Ovary (tissue), 9 donors: ENCODE data around the gene CPN2. TPM values are rescaled to one million over a fixed set of nuclear protein-coding genes. Genes with fewer than 3 reads are reported as not detected.

ENCODE experiments used
- DNase-seq, 5 donors: peaks; one replicate each; pipeline ENCODE4 v3.0.0-alpha.2; 2019 to 2020
- H3K27ac ChIP-seq, 2 donors: fragments of 200-600 bp; one replicate each; pipeline versions ENCODE4 v1.5.1 to v1.8.0; 2019 to 2022
- H3K27me3 ChIP-seq: fragments of 200-600 bp; one replicate; pipeline ENCODE4 v1.8.0; 2022
- H3K36me3 ChIP-seq: fragments of 200-600 bp; sonication (generic); one replicate; pipeline ENCODE4 v1.5.1; 2019
- H3K4me1 ChIP-seq: one replicate; pipeline ENCODE4 v1.8.1; 2013; ENCODE audit warnings: mild to moderate bottlenecking, moderate library complexity; ENCODE audit not compliant: insufficient read depth
- H3K4me3 ChIP-seq: fragments of 200-600 bp; sonication (generic); one replicate; pipeline ENCODE4 v1.5.1; 2017
- H3K9me3 ChIP-seq, 2 donors: fragments of 200-600 bp in 1 of 2; sonication (generic) in 1 of 2; one replicate each; pipeline versions ENCODE4 v1.5.1 to v1.8.1; 2013 to 2019; ENCODE audit warnings: mild to moderate bottlenecking in 1 of 2, moderate library complexity in 1 of 2
- CTCF ChIP-seq, 3 donors: fragments of 450-650 bp in 2 of 3; fragments of 200-600 bp in 1 of 3; IDR thresholded peaks; one replicate each; pipeline versions ENCODE4 v1.5.1 to v1.8.0; 2016 to 2022; ENCODE audit warnings: antibody characterized with exemption in 3 of 3, mild to moderate bottlenecking in 1 of 3
- EP300 ChIP-seq: sonication (generic); formaldehyde crosslinking; IDR thresholded peaks from one replicate; pipeline ENCODE4 v1.6.1; 2017; ENCODE audit warnings: antibody characterized with exemption
- POLR2A ChIP-seq: fragments of 450-650 bp; IDR thresholded peaks from one replicate; pipeline ENCODE4 v1.6.1; 2017; ENCODE audit warnings: antibody characterized with exemption, mild to moderate bottlenecking, moderate library complexity
- WGBS, 3 donors: extraction: QIAGEN DNeasy Blood & Tissue Kit in 1 of 3; methylation state at CpG; one replicate each; pipeline versions ENCODE4 v1.1.5 to v1.1.7; 2013 to 2017; 5-methylcytosine and 5-hydroxymethylcytosine counted together
- intact Hi-C, 4 donors: fragments of 100-400 bp; cut with DNase I; formaldehyde crosslinking; loops; one replicate each; pipeline versions ENCODE4 v1.11.0 to v1.15.1; 2022 to 2023
- polyA plus RNA-seq, 2 donors: library from polyadenylated mRNA; stranded (reverse); fragments of 200-250 nt in 1 of 2; fragments of 350-450 nt in 1 of 2; fragmentation: Illumina TruSeq in 1 of 2; extraction: RNeasy Lipid Tissue Mini Kit (QIAGEN cat#74804) in 1 of 2; gene quantifications; one replicate each; pipeline ENCODE4 v1.2.3, GENCODE V29; 2013 to 2014
- total RNA-seq, 7 donors: library from RNA; depleted of rRNA in 2 of 7; stranded (reverse); fragments of >200 nt in 2 of 7; fragmentation: NEBNext Ultra II Directional in 3 of 7; extraction: Animal tissue kit (Norgen Biotek cat#: 25700) in 3 of 7; gene quantifications; one replicate each; pipeline versions ENCODE4 v1.1.0 to v1.2.4, GENCODE V29; 2016 to 2023
- donor health status: DM: no; HTN: no; CAD: no; lungs with moderate emphysema.
- donor health status: DM: no; HTN: no; CAD: no.
- donor health status: Bipolar disorder and iron deficiency.
- donor health status: DM: yes; HTN: yes; CAD: no.
- donor health status: DM: no; HTN: no; CAD: no.
- donor health status: DM: yes; HTN: yes; CAD: no.

Gene CPN2
- total and polyA plus RNA-seq, 9 donors: 0.18 to 1.6 TPM; not detected in 7

- Histone ChIP-seq H3K4me1 (no peaks in the 10 kb centered on the region), H3K27ac (no peak overlapping the region), H3K36me3 (no peaks in the 10 kb centered on the region), H3K4me3 (no peak overlapping the region), H3K9me3 (no peaks in the 10 kb centered on the region), H3K27me3 (no peaks in the 10 kb centered on the region)
- TF ChIP-seq EP300 (no peak), POLR2A (no peak), CTCF (IDR thresholded peaks at IDR 0.05) (no peak)
- intact Hi-C loops: loop anchor here in 1 of 4 donors (5.0 kb wide), 1 partner anchor 61 kb away; no protein-coding TSS in a partner anchor
- 91 to 97% (median 93%) methylated on average over 13 to 24 of the region's 24 CpGs for WGBS, 3 donors
- no peak for DNase-seq
These were observed 10.2 kb downstream of the CPN2 start for GRCh38 chr3:194340757-194341400.

GRCh38 chr3:194339840-194340239, 11.3 kb downstream of the CPN2 start:
- Histone ChIP-seq H3K27me3 (no peaks in the 10 kb centered on the region), H3K4me3 (no peak overlapping the region), H3K36me3 (no peaks in the 10 kb centered on the region), H3K4me1 (no peaks in the 10 kb centered on the region), H3K27ac (no peak overlapping the region), H3K9me3 (no peaks in the 10 kb centered on the region)
- WGBS, 3 donors: 63 to 70% (median 67%) methylated on average over 5 of the region's 5 CpGs
- intact Hi-C loops: loop anchor here (5.0 to 10.0 kb wide), 4 partner anchors 57 to 255 kb away; partner anchors contain the start of gene GP5 (in 1 of the 4)
- no peak for DNase-seq
- TF ChIP-seq CTCF (IDR thresholded peaks at IDR 0.05): no peak
- TF ChIP-seq EP300: no peak
- TF ChIP-seq POLR2A: no peak

- no peak for DNase-seq
- H3K27me3 ChIP-seq: no peaks in the 10 kb centered on the region
- H3K27ac ChIP-seq: no peak overlapping the region
- intact Hi-C loops: loop anchor here in 3 of 4 donors (5.0 to 10.0 kb wide), 3 partner anchors 58 to 255 kb away; partner anchors contain the start of gene GP5 (in 1 of the 3)
- no peaks in the 10 kb centered on the region for H3K36me3 ChIP-seq
- no peaks in the 10 kb centered on the region for H3K4me1 ChIP-seq
- H3K4me3 ChIP-seq: no peak overlapping the region
- no peak for TF ChIP-seq POLR2A
- TF ChIP-seq CTCF (IDR thresholded peaks at IDR 0.05): no peak
- no peak for TF ChIP-seq EP300
- WGBS, 3 donors: 79 to 83% (median 81%) methylated on average over 9 of the region's 9 CpGs
- H3K9me3 ChIP-seq: no peaks in the 10 kb centered on the region
These were observed 11.8 kb downstream of the CPN2 start for GRCh38 chr3:194339356-194339755.

- 47 to 63% (median 52%) methylated on average over 13 of the region's 13 CpGs for WGBS, 3 donors
These were observed 13.0 kb downstream of the CPN2 start for GRCh38 chr3:194337965-194338753.

More at GRCh38 chr3:194337965-194338753, 13.0 kb downstream of the CPN2 start:
- H3K9me3 ChIP-seq: no peaks in the 10 kb centered on the region
- no peaks in the 10 kb centered on the region for H3K36me3 ChIP-seq
- TF ChIP-seq EP300: no peak
- TF ChIP-seq POLR2A: no peak
- no peak for TF ChIP-seq CTCF (IDR thresholded peaks at IDR 0.05)
- intact Hi-C loops: loop anchor here in 3 of 4 donors (5.0 to 10.0 kb wide), 3 partner anchors 59 to 257 kb away; partner anchors contain the start of gene GP5 (in 1 of the 3)
- H3K27me3 ChIP-seq: no peaks in the 10 kb centered on the region
- H3K27ac ChIP-seq: no peak overlapping the region
- H3K4me3 ChIP-seq: no peak overlapping the region
- no peak for DNase-seq
- H3K4me1 ChIP-seq: no peaks in the 10 kb centered on the region
